CD1c-positive myeloid dendritic cell (primary cell): Measurements from ENCODE around the gene C6.
"Not testable (repeated sequence)": the region's sequence is repeated elsewhere in the genome, so short reads cannot be mapped to it uniquely, and the experiment has no call there.

Experiments
- DNase-seq: peaks from one replicate; pipeline ENCODE4 v3.0.0-alpha.2; 2016; ENCODE audit errors: extremely low spot score

C6 gene

GRCh38 chr5:41213340-41213739, at the start of gene C6:
C6 (minus strand) TSS chr5:41213532; CDS start chr5:41203230, 10,302 bp downstream.
- no peak for DNase-seq

- DNase-seq, result no peak
Measured at GRCh38 chr5:41256400-41256799, 43.1 kb upstream of the C6 start.

- DNase-seq, result no peak
Measured at GRCh38 chr5:41253109-41253508, 39.8 kb upstream of the C6 start.

- DNase-seq, result no peak
Measured at GRCh38 chr5:41252036-41252435, 38.7 kb upstream of the C6 start.

- DNase-seq, result no peak
Measured at GRCh38 chr5:41250351-41250987, 37.1 kb upstream of the C6 start.

GRCh38 chr5:41247135-41247534, 33.8 kb upstream of the C6 start:
- DNase-seq, result no peak

- DNase-seq, result no peak
Measured at GRCh38 chr5:41246376-41246775, 33.0 kb upstream of the C6 start.

- DNase-seq, result no peak
Measured at GRCh38 chr5:41243558-41243957, 30.2 kb upstream of the C6 start.

GRCh38 chr5:41240985-41241384, 27.7 kb upstream of the C6 start:
- DNase-seq, result no peak

- no peak for DNase-seq
Measured at GRCh38 chr5:41240390-41240789, 27.1 kb upstream of the C6 start.

GRCh38 chr5:41234475-41234874, 21.1 kb upstream of the C6 start:
- DNase-seq, result no peak

- no peak for DNase-seq
Measured at GRCh38 chr5:41232797-41233196, 19.5 kb upstream of the C6 start.

GRCh38 chr5:41230276-41230675, 16.9 kb upstream of the C6 start:
- not testable (repeated sequence) for DNase-seq

GRCh38 chr5:41223962-41224361, 10.6 kb upstream of the C6 start:
- no peak for DNase-seq

GRCh38 chr5:41219658-41220269, 6.4 kb upstream of the C6 start:
- no peak for DNase-seq

GRCh38 chr5:41218929-41219657, 5.8 kb upstream of the C6 start:
- no peak for DNase-seq

- DNase-seq, result no peak
Measured at GRCh38 chr5:41214182-41214581, 850 bp upstream of the C6 start.

GRCh38 chr5:41212935-41213334, 397 bp downstream of the C6 start:
- no peak for DNase-seq

- DNase-seq, result no peak
Measured at GRCh38 chr5:41211417-41211816, 1.9 kb downstream of the C6 start.

GRCh38 chr5:41205475-41205874, 7.9 kb downstream of the C6 start:
- not testable (repeated sequence) for DNase-seq

GRCh38 chr5:41203033-41203432, 10.3 kb downstream of the C6 start:
- DNase-seq, result no peak

- DNase-seq, result no peak
Measured at GRCh38 chr5:41201082-41201772, 12.1 kb downstream of the C6 start.

- no peak for DNase-seq
Measured at GRCh38 chr5:41200506-41200905, 12.8 kb downstream of the C6 start.
